ENCODE measurements around the gene CCDC187. TPM values are rescaled to one million over a fixed set of nuclear protein-coding genes. Genes with fewer than 3 reads are reported as not detected.

CCDC187 gene
- total RNA-seq, 1 experiment from 2014 or later: 0.11 TPM

GRCh38 chr9:136276716-136277115 is 27.2 kb downstream of the CCDC187 start:
- Mint-ChIP-seq H3K27me3 (ENCODE audit: insufficient read depth, unreplicated experiment) (peaks cover 8% of the 10 kb centered on the region), H3K4me1 (ENCODE audit: low read depth, unreplicated experiment) (no peaks in the 10 kb centered on the region), H3K4me3 (ENCODE audit: unreplicated experiment) (no peak overlapping the region), H3K9me3 (ENCODE audit: unreplicated experiment) (no peaks in the 10 kb centered on the region), H3K36me3 (ENCODE audit: insufficient read depth, unreplicated experiment) (no peaks in the 10 kb centered on the region), H3K27ac (ENCODE audit: unreplicated experiment) (no peak overlapping the region)
- Histone ChIP-seq H3K4me1 (no peaks in the 10 kb centered on the region), H3K4me3 (ENCODE audit: low read depth, low read length) (no peak overlapping the region), H3K36me3 (ENCODE audit: control insufficient read depth, insufficient read depth, low read length) (no peaks in the 10 kb centered on the region), H3K9me3 (no peaks in the 10 kb centered on the region), H3K27me3 (replicated peaks; ENCODE audit: control insufficient read depth, insufficient read depth, low read length) (no peaks in the 10 kb centered on the region; the same call in 1 of the 2 replicates)
- ChIA-PET POLR2A (no interaction called here), CTCF (interaction anchor here (0.7 to 1.5 kb wide), 3 partner anchors 8 to 9 kb away, joined by 3 to 5 read pairs (median 3); no protein-coding TSS in a partner anchor)
- TF ChIP-seq CTCF (IDR thresholded peaks at IDR 0.05; ENCODE audit: insufficient read depth in 1 of 2, low read depth in 1 of 2, low read length in 1 of 2, severe bottlenecking in 1 of 2, unreplicated experiment in 1 of 2): no peak
- no TSS peak for BruUV-seq (replicated peaks)
- intact Hi-C loops (cut with micrococcal nuclease; ENCODE audit: unreplicated experiment): no loop called here
- no peak for DNase-seq

GRCh38 chr9:136275655-136276429 is 28.1 kb downstream of the CCDC187 start:
- H3K36me3 ChIP-seq (ENCODE audit: control insufficient read depth, insufficient read depth, low read length): no peaks in the 10 kb centered on the region
- no peak for DNase-seq
- CTCF ChIA-PET: interaction anchor here (0.7 to 1.5 kb wide), 3 partner anchors 9 to 10 kb away, joined by 3 to 5 read pairs (median 5); no protein-coding TSS in a partner anchor
- Mint-ChIP-seq H3K9me3 (ENCODE audit: unreplicated experiment) (no peaks in the 10 kb centered on the region), H3K27ac (ENCODE audit: unreplicated experiment) (no peak overlapping the region), H3K27me3 (ENCODE audit: insufficient read depth, unreplicated experiment) (peaks cover 10% of the 10 kb centered on the region), H3K4me1 (ENCODE audit: low read depth, unreplicated experiment) (no peaks in the 10 kb centered on the region), H3K4me3 (ENCODE audit: unreplicated experiment) (no peak overlapping the region), H3K36me3 (ENCODE audit: insufficient read depth, unreplicated experiment) (no peaks in the 10 kb centered on the region)
- H3K4me1 ChIP-seq: no peaks in the 10 kb centered on the region
- no peak overlapping the region for H3K4me3 ChIP-seq (ENCODE audit: low read depth, low read length)
- H3K27me3 ChIP-seq (replicated peaks; ENCODE audit: control insufficient read depth, insufficient read depth, low read length): no peaks in the 10 kb centered on the region; the same call in 1 of the 2 replicates
- no TSS peak for BruUV-seq (replicated peaks)
- intact Hi-C loops (cut with micrococcal nuclease; ENCODE audit: unreplicated experiment): no loop called here
- POLR2A ChIA-PET: no interaction called here
- peak in 1 of 2 experiments; percentile 25 for TF ChIP-seq CTCF (IDR thresholded peaks at IDR 0.05; ENCODE audit: insufficient read depth in 1 of 2, low read depth in 1 of 2, low read length in 1 of 2, severe bottlenecking in 1 of 2, unreplicated experiment in 1 of 2)
- H3K9me3 ChIP-seq: no peaks in the 10 kb centered on the region

- no peak overlapping the region for H3K27ac Mint-ChIP-seq (ENCODE audit: unreplicated experiment)
- no peak overlapping the region for H3K4me3 Mint-ChIP-seq (ENCODE audit: unreplicated experiment)
- no TSS peak for BruUV-seq (replicated peaks)
- ChIA-PET POLR2A (no interaction called here), CTCF (interaction anchor here (1.1 to 1.5 kb wide), 2 partner anchors 8 to 9 kb away, joined by 5 read pairs; no protein-coding TSS in a partner anchor)
- no peaks in the 10 kb centered on the region for H3K4me1 ChIP-seq
- no peak for TF ChIP-seq CTCF (IDR thresholded peaks at IDR 0.05; ENCODE audit: insufficient read depth in 1 of 2, low read depth in 1 of 2, low read length in 1 of 2, severe bottlenecking in 1 of 2, unreplicated experiment in 1 of 2)
- H3K27me3 ChIP-seq (replicated peaks; ENCODE audit: control insufficient read depth, insufficient read depth, low read length): no peaks in the 10 kb centered on the region; the same call in 1 of the 2 replicates
- peaks cover 3% of the 10 kb centered on the region for H3K9me3 Mint-ChIP-seq (ENCODE audit: unreplicated experiment)
- DNase-seq: no peak
- H3K4me1 Mint-ChIP-seq (ENCODE audit: low read depth, unreplicated experiment): no peaks in the 10 kb centered on the region
- H3K4me3 ChIP-seq (ENCODE audit: low read depth, low read length): no peak overlapping the region
- H3K36me3 Mint-ChIP-seq (ENCODE audit: insufficient read depth, unreplicated experiment): no peaks in the 10 kb centered on the region
- intact Hi-C loops (cut with micrococcal nuclease; ENCODE audit: unreplicated experiment): no loop called here
- H3K27me3 Mint-ChIP-seq (ENCODE audit: insufficient read depth, unreplicated experiment): peaks cover 11% of the 10 kb centered on the region
- no peaks in the 10 kb centered on the region for H3K36me3 ChIP-seq (ENCODE audit: control insufficient read depth, insufficient read depth, low read length)
- no peaks in the 10 kb centered on the region for H3K9me3 ChIP-seq
These were observed 28.9 kb downstream of the CCDC187 start for GRCh38 chr9:136274786-136275654.
